ENCODE results near the gene HIC1.
A peak's percentile ranks its signal among the peaks of the same experiment; 100 is the strongest.

HIC1 gene

DNA sequence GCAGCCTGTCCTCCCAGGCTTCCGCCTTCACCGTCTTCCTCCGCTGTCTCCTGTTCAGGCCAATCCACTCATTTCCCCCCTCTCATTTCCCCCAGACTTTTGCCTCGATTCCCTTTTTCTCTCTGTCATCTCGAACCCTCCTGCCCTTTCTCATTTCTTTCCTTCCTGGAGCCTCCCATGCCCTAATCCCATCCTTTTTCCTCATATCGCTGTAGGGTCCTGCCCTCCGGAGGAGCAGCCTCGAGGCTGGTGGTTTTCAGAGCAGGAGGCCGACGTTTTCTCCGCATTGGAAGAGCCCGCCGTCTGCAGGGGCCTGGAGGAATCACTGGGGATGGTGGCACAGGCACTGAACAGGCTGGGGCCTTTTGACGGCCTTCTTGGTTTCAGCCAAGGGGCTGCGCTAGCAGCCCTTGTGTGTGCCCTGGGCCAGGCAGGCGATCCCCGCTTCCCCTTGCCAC, 12.5 kb upstream of the HIC1 start:
- ATAC-seq: peak; percentile 18

DNA sequence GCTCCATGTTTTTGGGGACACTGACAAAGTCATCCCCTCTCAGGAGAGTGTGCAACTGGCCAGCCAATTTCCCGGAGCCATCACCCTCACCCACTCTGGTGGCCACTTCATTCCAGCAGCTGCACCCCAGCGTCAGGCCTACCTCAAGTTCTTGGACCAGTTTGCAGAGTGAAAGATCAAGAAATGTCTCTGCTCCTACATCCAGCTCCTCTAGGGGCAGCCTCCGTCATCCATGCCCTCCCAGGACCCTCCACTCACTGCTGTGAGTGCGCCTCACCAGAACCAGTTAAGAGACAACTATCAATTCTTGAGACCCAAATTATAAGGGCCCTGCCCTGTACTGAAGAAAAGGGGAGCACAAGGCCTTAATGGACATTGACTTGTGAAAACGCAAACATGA, 12.0 kb upstream of the HIC1 start:
- no peak for ATAC-seq
- TF ChIP-seq PPARA (CRISPR knock-in tag; IDR thresholded peaks at IDR 0.05; ENCODE audit: borderline replicate concordance): no peak
- TF ChIP-seq SNAI2 (CRISPR knock-in tag; IDR thresholded peaks at IDR 0.05): no peak
- no peak for TF ChIP-seq OSR1 (CRISPR knock-in tag; IDR thresholded peaks at IDR 0.05)
- TF ChIP-seq, protein P1, sequence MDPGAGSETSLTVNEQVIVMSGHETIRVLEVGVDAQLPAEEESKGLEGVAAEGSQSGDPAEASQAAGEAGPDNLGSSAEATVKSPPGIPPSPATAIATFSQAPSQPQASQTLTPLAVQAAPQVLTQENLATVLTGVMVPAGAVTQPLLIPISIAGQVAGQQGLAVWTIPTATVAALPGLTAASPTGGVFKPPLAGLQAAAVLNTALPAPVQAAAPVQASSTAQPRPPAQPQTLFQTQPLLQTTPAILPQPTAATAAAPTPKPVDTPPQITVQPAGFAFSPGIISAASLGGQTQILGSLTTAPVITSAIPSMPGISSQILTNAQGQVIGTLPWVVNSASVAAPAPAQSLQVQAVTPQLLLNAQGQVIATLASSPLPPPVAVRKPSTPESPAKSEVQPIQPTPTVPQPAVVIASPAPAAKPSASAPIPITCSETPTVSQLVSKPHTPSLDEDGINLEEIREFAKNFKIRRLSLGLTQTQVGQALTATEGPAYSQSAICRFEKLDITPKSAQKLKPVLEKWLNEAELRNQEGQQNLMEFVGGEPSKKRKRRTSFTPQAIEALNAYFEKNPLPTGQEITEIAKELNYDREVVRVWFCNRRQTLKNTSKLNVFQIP (CRISPR knock-in tag; IDR thresholded peaks at IDR 0.05; ENCODE audit: borderline replicate concordance, low read depth): no peak
- no peak for TF ChIP-seq ISL1 (CRISPR knock-in tag; IDR thresholded peaks at IDR 0.05)
- no peak for TF ChIP-seq BACH2 (CRISPR knock-in tag; IDR thresholded peaks at IDR 0.05; ENCODE audit: borderline replicate concordance)
- no peak for TF ChIP-seq CSDC2 (CRISPR knock-in tag; IDR thresholded peaks at IDR 0.05)
- no peak for TF ChIP-seq ZFP3 (CRISPR knock-in tag; IDR thresholded peaks at IDR 0.05)
- TF ChIP-seq, protein P2, sequence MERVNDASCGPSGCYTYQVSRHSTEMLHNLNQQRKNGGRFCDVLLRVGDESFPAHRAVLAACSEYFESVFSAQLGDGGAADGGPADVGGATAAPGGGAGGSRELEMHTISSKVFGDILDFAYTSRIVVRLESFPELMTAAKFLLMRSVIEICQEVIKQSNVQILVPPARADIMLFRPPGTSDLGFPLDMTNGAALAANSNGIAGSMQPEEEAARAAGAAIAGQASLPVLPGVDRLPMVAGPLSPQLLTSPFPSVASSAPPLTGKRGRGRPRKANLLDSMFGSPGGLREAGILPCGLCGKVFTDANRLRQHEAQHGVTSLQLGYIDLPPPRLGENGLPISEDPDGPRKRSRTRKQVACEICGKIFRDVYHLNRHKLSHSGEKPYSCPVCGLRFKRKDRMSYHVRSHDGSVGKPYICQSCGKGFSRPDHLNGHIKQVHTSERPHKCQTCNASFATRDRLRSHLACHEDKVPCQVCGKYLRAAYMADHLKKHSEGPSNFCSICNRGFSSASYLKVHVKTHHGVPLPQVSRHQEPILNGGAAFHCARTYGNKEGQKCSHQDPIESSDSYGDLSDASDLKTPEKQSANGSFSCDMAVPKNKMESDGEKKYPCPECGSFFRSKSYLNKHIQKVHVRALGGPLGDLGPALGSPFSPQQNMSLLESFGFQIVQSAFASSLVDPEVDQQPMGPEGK (CRISPR knock-in tag; IDR thresholded peaks at IDR 0.05; ENCODE audit: borderline replicate concordance): no peak

More for the DNA sequence above, 12.5 kb upstream of the HIC1 start:
- no peak for TF ChIP-seq BACH2 (CRISPR knock-in tag; IDR thresholded peaks at IDR 0.05; ENCODE audit: borderline replicate concordance)
- TF ChIP-seq GLIS3 (CRISPR knock-in tag; IDR thresholded peaks at IDR 0.05): no peak
- no peak for TF ChIP-seq ARNTL (CRISPR knock-in tag; IDR thresholded peaks at IDR 0.05; ENCODE audit: borderline replicate concordance, low read depth)

DNA sequence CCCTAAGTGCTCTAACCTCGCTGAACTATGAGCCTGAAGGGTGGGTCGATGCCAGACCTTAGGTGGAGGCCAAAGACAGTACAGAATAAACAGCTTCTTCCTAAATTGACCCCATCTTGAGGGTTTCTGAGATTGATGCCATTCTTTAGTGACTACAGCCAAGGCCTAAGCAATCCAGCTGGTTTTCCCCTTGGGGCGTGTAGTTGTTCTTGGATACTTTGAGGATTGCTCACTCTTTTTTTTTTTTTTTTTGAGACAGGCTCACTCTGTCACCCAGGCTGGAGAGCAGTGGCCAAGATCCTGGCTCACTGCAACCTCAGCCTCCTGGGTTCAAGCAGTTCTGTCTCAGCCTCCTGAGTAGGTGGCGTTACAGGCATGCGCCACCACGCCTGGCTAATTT, 11.1 kb upstream of the HIC1 start:
- no peak for TF ChIP-seq ZNF565 (CRISPR knock-in tag; conservative IDR thresholded peaks at IDR 0.05; ENCODE audit: low read depth)
- no peak for TF ChIP-seq CSDC2 (CRISPR knock-in tag; IDR thresholded peaks at IDR 0.05)
- TF ChIP-seq, protein P3, sequence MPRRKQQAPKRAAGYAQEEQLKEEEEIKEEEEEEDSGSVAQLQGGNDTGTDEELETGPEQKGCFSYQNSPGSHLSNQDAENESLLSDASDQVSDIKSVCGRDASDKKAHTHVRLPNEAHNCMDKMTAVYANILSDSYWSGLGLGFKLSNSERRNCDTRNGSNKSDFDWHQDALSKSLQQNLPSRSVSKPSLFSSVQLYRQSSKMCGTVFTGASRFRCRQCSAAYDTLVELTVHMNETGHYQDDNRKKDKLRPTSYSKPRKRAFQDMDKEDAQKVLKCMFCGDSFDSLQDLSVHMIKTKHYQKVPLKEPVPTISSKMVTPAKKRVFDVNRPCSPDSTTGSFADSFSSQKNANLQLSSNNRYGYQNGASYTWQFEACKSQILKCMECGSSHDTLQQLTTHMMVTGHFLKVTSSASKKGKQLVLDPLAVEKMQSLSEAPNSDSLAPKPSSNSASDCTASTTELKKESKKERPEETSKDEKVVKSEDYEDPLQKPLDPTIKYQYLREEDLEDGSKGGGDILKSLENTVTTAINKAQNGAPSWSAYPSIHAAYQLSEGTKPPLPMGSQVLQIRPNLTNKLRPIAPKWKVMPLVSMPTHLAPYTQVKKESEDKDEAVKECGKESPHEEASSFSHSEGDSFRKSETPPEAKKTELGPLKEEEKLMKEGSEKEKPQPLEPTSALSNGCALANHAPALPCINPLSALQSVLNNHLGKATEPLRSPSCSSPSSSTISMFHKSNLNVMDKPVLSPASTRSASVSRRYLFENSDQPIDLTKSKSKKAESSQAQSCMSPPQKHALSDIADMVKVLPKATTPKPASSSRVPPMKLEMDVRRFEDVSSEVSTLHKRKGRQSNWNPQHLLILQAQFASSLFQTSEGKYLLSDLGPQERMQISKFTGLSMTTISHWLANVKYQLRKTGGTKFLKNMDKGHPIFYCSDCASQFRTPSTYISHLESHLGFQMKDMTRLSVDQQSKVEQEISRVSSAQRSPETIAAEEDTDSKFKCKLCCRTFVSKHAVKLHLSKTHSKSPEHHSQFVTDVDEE (CRISPR knock-in tag; IDR thresholded peaks at IDR 0.05): no peak
- no peak for TF ChIP-seq ZNF70 (CRISPR knock-in tag; IDR thresholded peaks at IDR 0.05)
- TF ChIP-seq RARB (CRISPR knock-in tag; IDR thresholded peaks at IDR 0.05): no peak
- TF ChIP-seq ZFP3 (CRISPR knock-in tag; IDR thresholded peaks at IDR 0.05): no peak
- no peak for ATAC-seq

DNA sequence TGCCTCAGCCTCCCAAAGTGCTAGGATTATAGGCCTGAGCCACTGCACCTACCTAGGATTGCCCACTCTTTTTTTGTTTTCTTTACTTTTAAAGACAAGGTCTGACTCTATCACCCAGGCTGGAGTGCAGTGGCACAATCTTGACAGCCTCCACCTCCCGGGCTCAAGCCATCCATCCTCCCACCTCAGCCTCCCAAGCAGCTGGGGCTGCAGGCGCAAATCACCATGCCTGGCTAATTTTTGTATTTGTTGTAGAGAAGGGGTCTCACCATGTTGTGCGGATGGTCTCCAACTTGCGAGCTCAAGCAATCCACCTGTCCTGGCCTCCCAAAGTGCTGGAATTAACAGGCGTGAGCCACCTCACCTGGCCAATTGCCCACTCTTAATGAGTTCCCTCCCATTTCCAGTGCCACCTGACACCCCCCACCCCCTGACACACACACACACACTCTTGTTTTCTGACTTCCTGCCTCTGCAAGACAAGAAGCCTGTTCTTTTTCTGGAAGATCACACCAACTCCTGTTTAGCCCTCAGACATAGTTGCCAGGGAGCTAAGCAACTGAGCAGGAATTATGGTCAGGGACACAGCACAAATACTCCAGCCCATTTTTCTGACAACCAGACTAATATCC, 10.5 kb upstream of the HIC1 start:
- ATAC-seq: no peak
- TF ChIP-seq, protein P2 (CRISPR knock-in tag; IDR thresholded peaks at IDR 0.05; ENCODE audit: borderline replicate concordance): no peak
- TF ChIP-seq, protein P4, sequence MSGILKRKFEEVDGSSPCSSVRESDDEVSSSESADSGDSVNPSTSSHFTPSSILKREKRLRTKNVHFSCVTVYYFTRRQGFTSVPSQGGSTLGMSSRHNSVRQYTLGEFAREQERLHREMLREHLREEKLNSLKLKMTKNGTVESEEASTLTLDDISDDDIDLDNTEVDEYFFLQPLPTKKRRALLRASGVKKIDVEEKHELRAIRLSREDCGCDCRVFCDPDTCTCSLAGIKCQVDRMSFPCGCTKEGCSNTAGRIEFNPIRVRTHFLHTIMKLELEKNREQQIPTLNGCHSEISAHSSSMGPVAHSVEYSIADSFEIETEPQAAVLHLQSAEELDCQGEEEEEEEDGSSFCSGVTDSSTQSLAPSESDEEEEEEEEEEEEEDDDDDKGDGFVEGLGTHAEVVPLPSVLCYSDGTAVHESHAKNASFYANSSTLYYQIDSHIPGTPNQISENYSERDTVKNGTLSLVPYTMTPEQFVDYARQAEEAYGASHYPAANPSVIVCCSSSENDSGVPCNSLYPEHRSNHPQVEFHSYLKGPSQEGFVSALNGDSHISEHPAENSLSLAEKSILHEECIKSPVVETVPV (CRISPR knock-in tag; IDR thresholded peaks at IDR 0.05): no peak
- TF ChIP-seq CSDC2 (CRISPR knock-in tag; IDR thresholded peaks at IDR 0.05) (no peak), ZC3H10 (CRISPR knock-in tag; IDR thresholded peaks at IDR 0.05) (no peak), ZNF565 (CRISPR knock-in tag; conservative IDR thresholded peaks at IDR 0.05; ENCODE audit: low read depth) (no peak), TOX (CRISPR knock-in tag; IDR thresholded peaks at IDR 0.05; ENCODE audit: borderline replicate concordance) (no peak), ZNF8 (CRISPR knock-in tag; IDR thresholded peaks at IDR 0.05) (no peak), ZNF70 (CRISPR knock-in tag; IDR thresholded peaks at IDR 0.05) (no peak), RARB (CRISPR knock-in tag; IDR thresholded peaks at IDR 0.05) (no peak), SNAI2 (CRISPR knock-in tag; IDR thresholded peaks at IDR 0.05) (no peak), TCF4 (CRISPR knock-in tag; IDR thresholded peaks at IDR 0.05; ENCODE audit: borderline replicate concordance) (no peak)
- TF ChIP-seq, protein P5, sequence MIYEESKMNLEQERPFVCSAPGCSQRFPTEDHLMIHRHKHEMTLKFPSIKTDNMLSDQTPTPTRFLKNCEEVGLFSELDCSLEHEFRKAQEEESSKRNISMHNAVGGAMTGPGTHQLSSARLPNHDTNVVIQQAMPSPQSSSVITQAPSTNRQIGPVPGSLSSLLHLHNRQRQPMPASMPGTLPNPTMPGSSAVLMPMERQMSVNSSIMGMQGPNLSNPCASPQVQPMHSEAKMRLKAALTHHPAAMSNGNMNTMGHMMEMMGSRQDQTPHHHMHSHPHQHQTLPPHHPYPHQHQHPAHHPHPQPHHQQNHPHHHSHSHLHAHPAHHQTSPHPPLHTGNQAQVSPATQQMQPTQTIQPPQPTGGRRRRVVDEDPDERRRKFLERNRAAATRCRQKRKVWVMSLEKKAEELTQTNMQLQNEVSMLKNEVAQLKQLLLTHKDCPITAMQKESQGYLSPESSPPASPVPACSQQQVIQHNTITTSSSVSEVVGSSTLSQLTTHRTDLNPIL (CRISPR knock-in tag; IDR thresholded peaks at IDR 0.05; ENCODE audit: low read depth): no peak
